H1 (cell line): Measurements from ENCODE around the gene PHLDA3. TPM values are rescaled to one million over a fixed set of nuclear protein-coding genes. Genes with fewer than 3 reads are reported as not detected.

Source experiments
- BACH1 ChIP-seq: IDR thresholded peaks from 2 replicates; pipeline ENCODE4 v1.6.1; 2012; ENCODE audit warnings: low read length, improper control_type of control experiment
- BCL11A ChIP-seq, 2 experiments: IDR thresholded peaks; one replicate each; pipeline ENCODE4 v1.6.1; 2011; ENCODE audit warnings: low read depth in 2 of 2, low read length in 2 of 2, mild to moderate bottlenecking in 2 of 2
- CBX5 ChIP-seq: fragments of 300-800, 300-1000 bp; sonication (generic); IDR thresholded peaks from 2 replicates; pipeline ENCODE4 v1.7.1; 2016; ENCODE audit warnings: antibody characterized with exemption, low read length, low read depth
- CHD7 ChIP-seq: fragments of 300-600 bp; sonication (generic); IDR thresholded peaks from 2 replicates; pipeline ENCODE4 v1.7.1; 2012; ENCODE audit warnings: low read length, moderate library complexity, mild to moderate bottlenecking, inconsistent platforms; ENCODE audit not compliant: insufficient replicate concordance
- EZH2 ChIP-seq: fragments of 200-600 bp; sonication (generic); IDR thresholded peaks from 2 replicates; pipeline ENCODE4 v1.7.1; 2012; ENCODE audit warnings: low read depth, mild to moderate bottlenecking, moderate library complexity, low read length, inconsistent platforms; ENCODE audit not compliant: severe bottlenecking
- SIX5 ChIP-seq: IDR thresholded peaks from 2 replicates; pipeline ENCODE4 v1.6.1; 2011; ENCODE audit warnings: mild to moderate bottlenecking, low read depth, low read length
- SP1 ChIP-seq: IDR thresholded peaks from 2 replicates; pipeline ENCODE4 v1.6.1; 2011; ENCODE audit warnings: low read depth, low read length
- TCF12 ChIP-seq: IDR thresholded peaks from 2 replicates; pipeline ENCODE4 v1.6.1; 2011; ENCODE audit warnings: low read depth, mild to moderate bottlenecking, low read length
- polyA plus RNA-seq, 7 experiments: library from polyadenylated mRNA; depleted of rRNA in 3 of 7; stranded (reverse) in 5 of 7; unstranded in 2 of 7; fragments of >200 nt in 5 of 7; fragments of 200-250 nt in 2 of 7; gene quantifications; 1 replicate in 5 of 7; 2 replicates in 1 of 7; 4 replicates in 1 of 7; pipeline versions ENCODE4 v1.2.1 to v1.2.3, GENCODE V29; 2011 to 2013; ENCODE audit warnings: missing spikeins in 2 of 7, mixed read lengths in 2 of 7
- total RNA-seq: library from RNA; stranded (reverse); fragmentation: NEBNext Ultra II Directional; extraction: Animal tissue kit (Norgen Biotek cat#: 25700); gene quantifications from 2 replicates; pipeline ENCODE4 v1.2.1, GENCODE V29; 2021
- TF ChIP-seq, protein P1 (sequence below), 3 experiments: IDR thresholded peaks; 1 replicate in 2 of 3; 2 replicates in 1 of 3; pipeline versions ENCODE4 v1.5.1 to v1.6.1; 2011; ENCODE audit warnings: low read length in 3 of 3, mild to moderate bottlenecking in 3 of 3, inconsistent platforms in 2 of 3, low read depth in 1 of 3, moderate library complexity in 1 of 3; ENCODE audit not compliant: insufficient read depth in 1 of 3; ENCODE audit errors: control extremely low read depth in 1 of 3

PHLDA3 gene
- total and polyA plus RNA-seq, 2 of the 8 experiments (the other 6 are each of a cell fraction or from before 2014, with no cell fraction given) = 25.5 to 27.5 TPM

- TF ChIP-seq, protein P1, sequence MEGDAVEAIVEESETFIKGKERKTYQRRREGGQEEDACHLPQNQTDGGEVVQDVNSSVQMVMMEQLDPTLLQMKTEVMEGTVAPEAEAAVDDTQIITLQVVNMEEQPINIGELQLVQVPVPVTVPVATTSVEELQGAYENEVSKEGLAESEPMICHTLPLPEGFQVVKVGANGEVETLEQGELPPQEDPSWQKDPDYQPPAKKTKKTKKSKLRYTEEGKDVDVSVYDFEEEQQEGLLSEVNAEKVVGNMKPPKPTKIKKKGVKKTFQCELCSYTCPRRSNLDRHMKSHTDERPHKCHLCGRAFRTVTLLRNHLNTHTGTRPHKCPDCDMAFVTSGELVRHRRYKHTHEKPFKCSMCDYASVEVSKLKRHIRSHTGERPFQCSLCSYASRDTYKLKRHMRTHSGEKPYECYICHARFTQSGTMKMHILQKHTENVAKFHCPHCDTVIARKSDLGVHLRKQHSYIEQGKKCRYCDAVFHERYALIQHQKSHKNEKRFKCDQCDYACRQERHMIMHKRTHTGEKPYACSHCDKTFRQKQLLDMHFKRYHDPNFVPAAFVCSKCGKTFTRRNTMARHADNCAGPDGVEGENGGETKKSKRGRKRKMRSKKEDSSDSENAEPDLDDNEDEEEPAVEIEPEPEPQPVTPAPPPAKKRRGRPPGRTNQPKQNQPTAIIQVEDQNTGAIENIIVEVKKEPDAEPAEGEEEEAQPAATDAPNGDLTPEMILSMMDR (IDR thresholded peaks at IDR 0.05; ENCODE audit: control extremely low read depth in 1 of 3, insufficient read depth in 1 of 3, low read depth in 1 of 3, low read length in 3 of 3) = no peak
- TF ChIP-seq EZH2 (no peak), CBX5 (no peak), SP1 (no peak), CHD7 (no peak), SIX5 (no peak), BCL11A (IDR thresholded peaks at IDR 0.05; ENCODE audit: low read depth in 2 of 2, low read length in 2 of 2) (no peak), TCF12 (no peak), BACH1 (no peak)
These were observed 2.8 kb upstream of the PHLDA3 start (continued) for GRCh38 chr1:201471772-201472171.
